Dedifferentiated amniotic fluid mesenchymal stem cell (primary cell): ENCODE data around the gene ATG5.

ENCODE experiments used
- DNase-seq: peaks from one replicate; pipeline ENCODE4 v3.0.0-alpha.2; 2016; ENCODE audit errors: extremely low spot score

Gene ATG5

DNA sequence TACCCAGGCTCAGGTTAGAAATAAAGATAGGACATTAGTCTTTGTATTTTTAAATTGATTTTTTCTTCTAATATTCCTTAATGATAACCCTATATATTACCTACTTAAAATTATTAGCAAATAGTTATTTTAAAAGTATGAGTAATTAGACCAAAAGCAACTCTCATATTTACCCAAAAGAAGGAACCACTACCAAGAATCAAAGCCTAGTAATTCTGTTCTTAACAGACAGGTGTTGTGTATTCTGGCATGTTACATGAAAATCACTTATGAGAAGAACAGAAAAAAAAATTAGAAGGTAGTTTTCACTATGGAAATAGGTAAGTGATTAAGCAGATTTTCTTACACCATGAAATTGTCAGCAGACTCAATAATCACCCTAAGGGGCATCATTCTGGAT is 105.1 kb downstream of the ATG5 start:
- DNase-seq = no peak

DNA sequence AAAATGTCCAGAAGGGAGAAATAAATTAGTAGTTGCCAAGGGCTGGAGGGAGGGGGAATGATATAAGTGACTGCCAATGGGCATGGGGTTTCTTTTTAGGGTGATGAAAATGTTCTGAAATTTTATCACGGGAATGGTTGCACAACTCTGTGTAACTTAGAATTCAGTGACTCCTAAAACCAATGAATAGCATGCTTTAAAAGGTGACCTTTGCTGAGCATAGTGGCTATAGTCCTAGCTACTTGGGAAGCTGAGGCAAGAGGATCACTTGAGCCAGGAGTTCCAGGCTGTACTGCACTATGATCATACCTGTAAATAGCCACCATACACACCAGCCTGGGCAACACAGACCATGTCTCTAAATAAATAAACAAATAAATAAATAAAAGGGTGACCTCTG is 109.0 kb downstream of the ATG5 start:
- no peak for DNase-seq

DNA sequence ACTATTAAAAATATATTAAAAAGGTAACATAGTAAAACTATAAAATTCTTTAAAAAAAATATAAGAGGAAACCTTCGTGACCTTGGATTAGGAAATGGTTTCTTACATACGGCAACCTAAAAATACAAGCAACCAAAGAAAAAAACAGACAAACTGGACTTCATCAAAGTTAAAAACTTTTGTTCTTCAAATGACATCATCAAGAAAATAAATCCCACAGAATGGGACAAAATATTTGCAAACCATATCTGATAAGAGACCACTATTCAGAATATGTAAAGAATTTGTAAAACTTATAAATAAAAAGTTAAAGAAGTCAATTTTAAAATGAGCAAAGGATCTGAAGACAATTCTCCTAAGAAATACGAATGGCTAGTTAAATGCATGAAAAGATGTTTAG is 110.0 kb downstream of the ATG5 start:
- no peak for DNase-seq

DNA sequence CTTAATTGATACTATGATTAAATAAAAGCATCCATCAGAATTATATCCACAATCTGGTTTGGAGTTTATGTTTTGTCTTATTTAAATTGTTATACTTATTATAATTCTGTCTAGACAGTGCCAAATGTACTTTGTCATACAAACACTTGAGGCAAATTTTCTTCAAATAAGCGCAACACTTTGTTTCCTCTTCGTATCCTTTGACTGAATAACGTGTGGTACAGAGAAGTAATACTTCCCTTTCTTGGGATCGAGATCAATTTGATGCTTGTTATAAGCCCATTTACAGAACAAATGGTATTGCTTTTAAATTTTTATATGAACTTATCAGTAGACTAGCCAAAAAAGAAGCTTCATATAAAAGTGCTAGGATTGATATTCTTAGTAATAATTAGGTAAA is 111.0 kb downstream of the ATG5 start:
- DNase-seq = no peak

DNA sequence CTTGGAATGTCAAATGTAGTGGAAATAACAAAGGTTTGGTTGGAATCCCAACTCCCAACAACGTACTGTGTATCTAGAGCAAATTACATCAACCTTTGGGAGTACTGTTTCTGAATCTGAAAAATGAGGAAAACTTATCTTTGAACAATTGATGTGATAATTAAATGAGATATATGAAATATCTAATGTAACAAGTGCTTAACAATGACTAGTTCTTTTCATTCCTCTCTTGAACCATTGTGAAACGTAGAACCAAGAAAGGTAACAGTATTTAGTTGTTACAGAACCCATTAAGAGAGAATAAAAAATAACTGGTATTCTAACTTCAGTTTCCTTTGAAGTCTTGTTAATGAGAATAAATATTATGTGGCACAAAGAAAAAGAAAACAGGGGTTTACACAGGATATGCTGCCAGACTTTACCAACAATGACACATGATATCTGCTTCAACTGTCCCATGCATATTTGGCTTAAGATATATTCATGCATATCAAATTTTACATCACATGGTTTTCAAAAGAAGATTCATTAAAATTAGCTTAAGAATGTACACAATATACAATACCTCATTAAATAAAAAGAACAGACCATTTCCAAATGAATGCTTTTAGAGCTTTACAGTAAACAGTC is 111.8 kb downstream of the ATG5 start:
- DNase-seq = no peak

DNA sequence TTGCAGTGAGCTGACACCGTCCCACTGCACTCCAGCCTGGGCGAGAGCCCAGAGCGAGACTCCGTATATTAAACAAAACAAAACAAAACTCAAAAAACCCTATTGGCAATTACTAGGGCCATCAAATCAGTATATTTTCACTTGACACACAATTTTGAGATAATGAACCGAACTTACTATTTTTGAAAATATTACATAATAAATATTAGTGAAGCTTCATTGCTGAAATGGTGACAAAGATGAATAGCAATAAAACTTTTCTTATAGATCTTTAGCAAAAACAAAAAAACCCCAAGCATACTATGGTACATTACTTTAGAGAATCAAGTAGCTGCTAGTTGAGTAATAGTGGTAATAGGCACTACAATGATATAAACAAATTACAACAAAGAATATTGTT is 113.0 kb downstream of the ATG5 start:
- DNase-seq = no peak

DNA sequence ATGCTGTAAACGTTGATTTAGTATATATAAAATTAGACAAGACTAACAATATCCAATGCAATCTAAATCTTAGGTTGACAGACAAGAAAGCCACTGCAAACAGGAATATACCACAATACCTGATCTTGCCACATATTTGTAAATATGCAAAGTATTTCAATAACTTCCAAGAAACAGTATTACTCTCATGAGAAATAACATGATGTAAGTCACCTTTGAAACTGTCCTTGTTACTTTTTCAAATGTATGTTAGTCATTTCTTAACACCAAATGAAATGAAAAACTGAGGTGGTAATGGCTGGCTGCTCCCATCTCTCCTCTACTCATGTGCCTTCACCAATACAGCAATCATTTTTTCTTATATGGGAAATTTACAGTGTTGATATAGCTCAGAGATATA is 118.7 kb downstream of the ATG5 start:
- no peak for DNase-seq

DNA sequence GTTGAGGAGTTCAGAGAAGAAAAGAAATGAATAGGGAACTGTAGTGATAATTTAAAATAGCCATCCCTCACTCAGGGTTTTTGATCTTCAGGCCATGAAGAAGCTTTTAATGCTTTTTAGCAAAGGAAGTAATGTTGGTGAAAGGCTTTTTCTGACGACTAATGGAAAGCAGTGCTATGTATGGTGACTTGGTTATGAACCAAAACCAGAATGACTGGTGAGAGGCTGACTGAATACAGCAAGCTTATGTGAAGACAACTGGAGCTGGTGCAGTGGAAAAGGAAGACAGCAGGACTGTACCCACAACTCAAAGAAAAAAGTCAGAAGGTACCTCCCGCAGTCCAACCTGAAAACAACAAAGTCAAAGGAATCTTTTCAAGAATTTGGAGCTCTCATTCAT is 120.6 kb downstream of the ATG5 start:
- no peak for DNase-seq

DNA sequence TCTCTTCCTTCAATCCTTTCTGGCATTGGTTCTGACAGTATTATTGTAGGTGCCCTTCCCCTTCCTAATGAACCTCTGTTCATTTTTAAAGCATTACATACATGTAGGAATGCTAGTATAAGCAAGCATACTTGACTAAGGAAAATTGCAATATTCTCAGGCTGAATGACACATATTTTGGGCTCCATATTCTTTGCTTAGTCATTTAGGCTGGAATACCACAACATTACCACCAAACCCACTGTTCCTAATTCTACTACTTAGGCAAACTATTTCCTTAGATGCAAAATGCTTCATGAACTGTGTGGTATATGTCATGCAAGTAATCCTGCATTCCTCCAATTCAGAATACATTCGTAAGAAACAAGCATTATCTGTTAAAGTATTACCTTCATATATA is 125.6 kb downstream of the ATG5 start:
- DNase-seq = peak; percentile 77

DNA sequence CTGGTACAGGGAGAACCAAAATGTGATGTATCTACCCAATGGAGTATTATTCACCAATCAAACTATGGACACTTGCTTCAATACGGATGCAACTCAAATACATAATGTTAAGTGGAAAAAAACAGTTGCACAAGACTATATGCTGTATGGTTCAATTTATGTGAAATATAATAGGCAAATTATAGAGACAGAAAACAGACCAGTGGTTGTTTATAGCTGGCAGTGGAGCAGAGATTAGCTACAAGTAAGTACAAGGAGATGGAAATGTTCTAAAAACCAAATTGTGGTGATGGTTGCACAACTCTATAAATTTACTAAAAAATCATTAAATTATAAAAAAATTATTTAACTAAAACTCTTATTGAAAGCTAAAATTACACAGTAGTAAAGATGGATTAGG is 126.2 kb downstream of the ATG5 start:
- no peak for DNase-seq

DNA sequence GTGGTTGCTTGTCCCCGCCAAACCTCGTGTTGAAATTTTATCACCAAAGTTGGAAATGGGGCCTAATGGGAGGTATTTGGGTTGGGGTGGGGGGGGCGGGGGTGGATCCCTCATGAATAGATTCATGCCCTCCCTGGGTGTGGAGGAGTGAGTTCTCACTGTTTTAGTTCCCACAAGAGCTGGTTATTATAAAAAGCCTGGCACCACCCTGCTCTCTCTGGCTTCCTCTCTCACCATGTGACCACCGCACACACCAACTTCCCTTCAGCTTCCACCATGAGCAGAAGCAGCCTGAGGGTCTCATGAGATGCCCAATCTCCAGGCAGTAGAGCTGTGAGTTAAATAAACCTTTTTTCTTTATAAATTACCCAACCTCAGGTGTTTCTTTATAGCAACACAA is 128.1 kb downstream of the ATG5 start:
- no peak for DNase-seq

DNA sequence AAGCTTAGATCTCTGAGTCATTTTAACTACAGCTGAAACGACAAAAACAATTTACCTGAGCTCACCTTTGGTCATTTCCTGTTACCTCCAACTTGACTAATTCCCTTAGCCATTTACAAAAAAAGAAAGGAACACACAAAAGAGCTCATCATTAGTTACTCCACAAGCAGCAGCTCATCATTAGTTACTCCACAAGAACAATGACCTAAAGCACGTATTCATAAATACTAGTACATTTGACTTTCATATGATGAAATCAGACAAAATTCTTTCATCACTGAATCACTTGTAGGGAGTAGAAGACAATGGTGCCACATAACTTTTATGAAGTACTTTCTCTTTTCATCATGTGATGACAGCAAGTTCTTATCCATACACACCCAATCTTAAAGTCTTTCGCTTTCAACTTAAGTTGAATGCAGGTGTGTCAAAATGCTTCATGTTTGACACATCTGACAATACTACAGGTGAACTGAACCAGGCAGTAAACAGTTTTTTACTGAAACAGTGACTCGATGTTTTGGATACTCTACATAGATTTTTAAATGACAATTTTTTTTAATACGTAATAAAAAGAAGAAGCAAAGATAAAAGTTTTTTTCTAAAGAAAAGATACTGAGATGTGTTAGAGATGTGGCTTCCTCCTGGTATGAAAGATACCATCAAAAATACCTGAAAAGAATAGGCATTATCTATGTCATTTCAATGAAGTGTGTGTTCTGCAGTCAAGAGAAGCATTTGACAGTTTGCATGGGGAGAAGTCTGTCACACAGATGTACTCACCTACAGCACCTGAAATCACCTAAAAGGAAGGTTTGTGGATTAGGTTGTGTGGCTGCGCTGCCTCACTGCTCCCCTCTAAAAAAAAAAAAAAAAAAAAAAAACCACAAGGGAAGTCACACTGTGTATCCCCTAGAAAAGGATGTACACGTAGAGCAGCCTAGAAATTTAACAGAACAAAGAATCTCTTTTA is 130.3 kb downstream of the ATG5 start:
- no peak for DNase-seq

DNA sequence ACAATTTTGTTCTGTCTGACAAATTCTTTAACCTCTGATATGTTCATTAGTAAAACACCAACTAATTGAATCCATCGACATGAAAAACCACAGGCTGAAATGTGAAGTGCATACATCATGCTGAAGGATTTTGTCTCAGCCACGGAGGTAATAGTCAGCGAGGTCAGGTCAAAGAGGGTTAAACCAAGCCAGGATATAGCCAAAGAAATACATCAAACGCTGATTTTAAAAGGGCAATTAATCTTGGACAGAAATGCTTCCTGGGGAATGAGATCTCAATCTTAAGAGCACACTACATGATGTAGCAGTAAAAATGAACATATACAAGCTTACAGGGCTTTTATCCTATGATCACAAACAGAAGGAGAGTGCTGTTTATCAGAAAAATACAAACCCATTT is 132.7 kb downstream of the ATG5 start:
- no peak for DNase-seq

DNA sequence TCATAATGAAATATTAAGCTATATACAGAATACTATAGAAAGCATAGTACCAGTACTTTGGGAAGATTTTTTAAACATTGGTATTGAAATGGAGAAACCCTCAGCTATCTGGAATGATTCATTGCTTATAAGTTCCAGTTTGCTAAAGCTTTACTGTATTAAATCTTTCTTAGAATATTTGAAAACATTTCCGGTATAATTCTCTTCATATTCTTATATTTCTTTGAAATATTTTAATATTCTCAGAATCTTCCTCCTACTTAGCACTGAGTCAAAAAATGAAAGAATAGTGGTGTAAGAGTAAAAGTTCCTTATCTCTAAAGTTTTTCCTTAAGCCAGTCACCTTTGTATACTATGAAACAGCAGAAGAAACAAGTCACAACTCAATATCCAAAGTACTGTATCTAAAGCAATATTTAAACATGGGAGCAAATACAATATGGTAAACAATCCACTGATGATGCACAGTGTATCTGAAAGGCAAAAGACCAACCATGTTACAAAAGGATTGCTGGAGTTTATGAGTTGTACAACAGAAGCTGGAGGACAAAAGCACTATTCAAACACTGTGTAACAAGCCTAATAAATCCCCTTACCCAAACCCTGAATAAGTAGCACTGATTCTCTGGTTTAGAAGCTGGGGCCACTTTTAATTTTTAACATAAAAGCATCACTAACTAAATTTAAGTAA is 137.3 kb downstream of the ATG5 start:
- no peak for DNase-seq

DNA sequence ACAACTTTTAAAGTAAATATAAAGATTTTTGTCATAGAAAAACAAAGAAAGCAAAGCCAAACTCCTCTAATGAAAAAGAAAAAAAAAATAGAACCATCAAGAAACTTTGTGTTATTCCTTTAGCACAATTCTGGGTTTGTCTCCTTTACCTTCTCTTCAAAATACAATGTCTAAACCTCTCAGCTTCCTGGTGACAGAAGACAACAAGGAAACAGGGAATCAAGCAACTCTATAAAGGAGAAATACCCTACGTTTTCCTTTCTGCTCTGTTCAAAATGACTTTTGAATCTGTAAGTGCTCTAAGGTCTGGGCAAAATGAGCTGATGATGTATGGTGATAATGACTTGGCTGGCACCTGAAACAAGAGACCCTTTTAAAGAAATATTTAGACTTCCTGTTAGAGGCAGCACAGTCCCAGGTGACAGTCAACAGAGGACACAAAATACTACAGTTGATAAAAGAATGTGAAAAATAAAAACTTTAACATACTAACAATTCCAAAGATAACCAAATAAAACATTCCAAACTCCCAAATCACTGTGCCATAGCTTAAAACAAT is 138.1 kb downstream of the ATG5 start:
- no peak for DNase-seq

DNA sequence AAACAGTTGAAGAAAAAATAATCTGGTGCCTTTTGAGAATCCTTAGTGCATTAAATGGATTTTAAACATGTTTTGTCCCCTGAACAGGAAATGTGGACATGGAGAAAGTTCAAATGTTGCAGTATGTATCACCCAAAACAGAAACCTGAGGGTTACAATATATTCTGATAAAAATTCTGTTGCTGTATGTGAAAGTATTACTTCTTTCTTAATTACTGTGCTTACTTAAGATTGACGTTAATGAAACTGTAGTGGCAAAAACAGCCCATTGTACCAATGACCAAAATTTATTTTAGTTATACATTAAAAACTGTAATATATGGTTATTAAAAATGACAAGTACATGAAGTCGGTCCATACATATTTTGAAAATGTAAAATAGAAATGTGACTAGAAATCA is 138.8 kb downstream of the ATG5 start:
- DNase-seq = no peak

DNA sequence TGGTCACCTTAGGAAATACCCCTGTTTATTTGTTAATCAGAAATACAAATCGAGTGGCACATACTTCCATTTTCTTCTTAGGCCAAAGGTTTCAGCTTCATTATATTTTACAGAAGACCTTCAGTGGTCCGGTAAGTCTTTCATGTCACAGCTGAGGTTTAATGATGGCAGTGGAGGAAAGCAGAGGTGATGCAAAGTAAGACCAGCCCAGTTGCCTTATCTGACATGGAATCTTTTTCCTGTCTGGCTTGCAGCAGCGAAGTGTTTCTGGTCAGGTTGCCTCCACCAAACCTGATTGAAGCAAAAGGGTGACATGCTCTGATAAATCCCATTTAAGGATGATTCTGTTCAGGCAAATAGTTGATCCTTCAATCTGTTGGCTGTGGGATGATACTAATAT is 139.4 kb downstream of the ATG5 start:
- DNase-seq = no peak

DNA sequence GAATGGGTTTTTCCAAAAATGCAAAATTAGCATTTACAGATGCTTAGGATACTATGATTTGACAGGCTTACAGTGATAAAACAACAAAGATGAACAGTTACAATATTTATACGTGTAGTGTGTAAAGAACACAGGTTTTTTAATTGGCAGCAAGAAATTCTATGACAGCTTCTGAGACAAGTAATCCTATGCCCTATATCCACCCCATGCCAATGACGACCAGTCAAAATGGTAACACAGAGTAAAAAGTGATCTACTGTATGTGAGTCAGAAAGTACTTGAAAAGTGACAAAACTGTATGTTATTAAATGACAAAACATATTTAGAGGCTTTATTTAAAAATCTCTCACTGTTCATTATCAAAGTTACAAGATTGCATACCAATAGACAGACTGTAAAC is 139.9 kb downstream of the ATG5 start:
- DNase-seq = no peak

DNA sequence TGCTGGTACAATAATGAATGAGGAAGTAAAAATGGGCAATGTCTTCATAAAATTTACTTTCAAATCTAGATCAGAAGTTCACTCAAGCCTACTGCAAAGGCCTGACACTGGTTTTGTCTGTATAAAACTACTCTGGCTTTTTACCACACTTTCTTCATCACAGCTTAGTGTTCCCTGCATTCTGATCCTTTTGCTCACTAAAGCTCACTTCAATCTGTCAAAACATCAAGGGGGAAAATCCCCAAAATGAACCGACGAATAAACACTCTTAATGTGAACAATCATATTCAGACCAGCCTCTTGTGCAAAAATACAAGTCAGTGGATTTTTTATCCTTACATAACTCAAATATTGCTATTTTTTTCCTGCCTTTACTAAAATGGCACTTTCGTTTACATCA is 140.9 kb downstream of the ATG5 start:
- DNase-seq = no peak

DNA sequence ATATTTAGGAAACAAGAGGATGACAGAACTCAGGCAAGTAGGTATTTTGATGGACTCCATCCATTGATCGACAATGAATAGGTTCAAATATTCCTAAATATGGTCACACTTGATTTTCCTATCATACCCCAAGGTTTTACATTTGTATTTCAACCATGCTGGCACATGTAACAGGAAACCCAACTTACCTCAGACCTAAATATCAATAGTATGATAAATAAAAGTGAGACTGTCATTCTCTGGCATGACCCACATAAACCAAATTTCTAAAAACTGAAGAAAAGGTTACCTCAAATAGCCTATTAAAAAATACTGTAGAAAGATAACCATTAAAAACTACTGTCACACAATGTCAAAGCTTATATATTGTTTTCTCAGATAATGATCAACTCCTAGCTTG is 142.1 kb downstream of the ATG5 start:
- no peak for DNase-seq

DNA sequence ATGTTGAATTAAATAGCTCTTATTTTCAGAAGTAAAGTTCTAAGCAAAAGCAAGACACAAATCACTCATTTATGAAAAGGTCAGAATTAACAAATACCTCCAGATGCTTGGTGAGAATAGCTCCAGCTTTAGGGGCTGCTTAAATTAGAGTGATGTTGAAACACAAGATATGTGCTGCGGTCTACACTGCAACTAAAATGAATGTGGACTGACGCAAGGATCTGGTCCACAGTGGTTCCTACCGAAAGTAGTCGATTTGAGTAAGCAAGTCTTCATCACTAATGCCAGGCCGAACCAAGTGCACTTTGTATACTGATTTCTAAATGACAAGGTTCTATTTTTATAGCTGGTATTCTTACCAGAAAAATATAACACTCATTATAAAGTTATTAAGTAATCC is 143.1 kb downstream of the ATG5 start:
- no peak for DNase-seq

DNA sequence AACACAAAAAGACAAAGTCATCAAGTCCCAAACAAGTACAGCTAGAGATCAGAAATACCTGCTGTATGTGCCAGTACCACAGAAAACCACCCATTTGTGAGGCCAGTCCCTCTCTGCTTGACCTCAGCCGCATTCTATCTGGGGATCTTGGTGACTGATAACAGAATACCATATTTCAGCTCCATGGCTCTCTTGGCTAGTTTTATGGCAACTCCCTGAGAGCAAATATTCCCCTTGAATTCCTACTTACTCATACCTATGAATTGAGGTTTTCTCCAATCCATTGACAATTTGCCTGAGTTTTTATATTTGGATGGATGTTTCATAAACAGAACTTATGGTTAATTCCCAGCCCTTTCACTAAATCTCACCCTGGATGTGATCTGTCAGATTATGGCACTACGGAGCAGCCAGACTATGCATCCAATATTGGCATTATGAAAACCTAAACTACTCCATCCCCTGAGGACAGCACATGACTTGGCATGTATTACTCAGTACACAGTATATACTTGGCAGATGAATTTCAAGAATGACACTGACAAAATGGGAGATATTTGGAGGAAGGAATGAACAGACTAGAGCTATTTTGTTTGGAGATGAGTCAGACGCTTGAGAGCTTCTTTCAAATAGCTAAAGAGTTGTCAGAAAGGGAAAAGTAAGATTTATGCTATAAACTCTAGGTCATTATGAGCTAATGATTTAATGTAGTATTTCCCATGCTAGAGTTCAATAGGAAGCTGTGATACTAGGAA is 143.7 kb downstream of the ATG5 start:
- DNase-seq = peak; percentile 62
